ENCODE data around the gene CHD1L. TPM values are rescaled to one million over a fixed set of nuclear protein-coding genes. Genes with fewer than 3 reads are reported as not detected.

CHD1L gene
- total and polyA plus RNA-seq, 2 experiments from 2014 or later = 29.8 to 43.9 TPM

GRCh38 chr1:147316968-147317367 is 74.5 kb downstream of the CHD1L start:
- Mint-ChIP-seq H3K9me3 (peaks cover 5% of the 10 kb centered on the region), H3K4me1 (no peaks in the 10 kb centered on the region), H3K4me3 (no peak overlapping the region), H3K36me3 (ENCODE audit: low read depth) (no peaks in the 10 kb centered on the region; the same call in 2 of the 3 replicates), H3K27ac (no peak overlapping the region), H3K27me3 (ENCODE audit: insufficient read depth, low read depth, poor library complexity) (no peaks in the 10 kb centered on the region)
- ATAC-seq = no peak
- H3K4me2 ChIP-seq = no peak overlapping the region
- H3K4me3 ChIP-seq = no peak overlapping the region
- H3K4me1 ChIP-seq (ENCODE audit: insufficient read depth) = no peaks in the 10 kb centered on the region
- peaks cover 8% of the 10 kb centered on the region; the same call in 1 of the 2 replicates for H3K9me2 ChIP-seq (ENCODE audit: insufficient read depth)
- no peaks in the 10 kb centered on the region for H3K79me2 ChIP-seq (replicated peaks; ENCODE audit: insufficient read depth)
- TF ChIP-seq ZNF462 (CRISPR knock-in tag; IDR thresholded peaks at IDR 0.05) = no peak
- no peak for TF ChIP-seq JUNB (IDR thresholded peaks at IDR 0.05; ENCODE audit: unreplicated experiment)
- no peak for TF ChIP-seq CTCF (conservative IDR thresholded peaks at IDR 0.05; ENCODE audit: low read depth in 2 of 2)
- no peak for TF ChIP-seq EZH2phosphoT487 (IDR thresholded peaks at IDR 0.05; ENCODE audit: unreplicated experiment)
- no peak for TF ChIP-seq EZH2 (IDR thresholded peaks at IDR 0.05; ENCODE audit: low read depth, unreplicated experiment)
- TF ChIP-seq NANOG (IDR thresholded peaks at IDR 0.05; ENCODE audit: borderline replicate concordance) = no peak
- TF ChIP-seq REST (IDR thresholded peaks at IDR 0.05; ENCODE audit: unreplicated experiment) = no peak
- TF ChIP-seq ETS1 (IDR thresholded peaks at IDR 0.05) = no peak
- no peak for TF ChIP-seq STAT1 (IDR thresholded peaks at IDR 0.05; ENCODE audit: unreplicated experiment)
- no peak for TF ChIP-seq POLR2AphosphoS5 (IDR thresholded peaks at IDR 0.05; ENCODE audit: low read depth)
- TF ChIP-seq ZNF114 (CRISPR knock-in tag; IDR thresholded peaks at IDR 0.05) = no peak
- no peak for TF ChIP-seq CREB1 (CRISPR knock-in tag; IDR thresholded peaks at IDR 0.05; ENCODE audit: low read depth)
- no peak for TF ChIP-seq ZNF331 (CRISPR knock-in tag; IDR thresholded peaks at IDR 0.05; ENCODE audit: low read depth)
- no peak overlapping the region for H3K27ac ChIP-seq (ENCODE audit: low read depth)
- no peaks in the 10 kb centered on the region for H4K20me1 ChIP-seq (replicated peaks; ENCODE audit: insufficient read depth)
- H3F3A ChIP-seq (replicated peaks; ENCODE audit: low read depth) = no peaks in the 10 kb centered on the region
- DNase-seq (ENCODE audit: low spot score) = no peak
- H2AFZ ChIP-seq = no peak overlapping the region
- no peaks in the 10 kb centered on the region for H3K36me3 ChIP-seq (ENCODE audit: insufficient read depth)
- H3K27me3 ChIP-seq (ENCODE audit: insufficient read depth) = no peaks in the 10 kb centered on the region

All from GM23338 (cell line).